COLO829 (cell line): ENCODE results near the gene CCDC137.

Source experiments
- DNase-seq: peaks from one replicate; pipeline ENCODE4 v3.0.0; 2012; ENCODE audit warnings: low spot score

The CCDC137 gene

GRCh38 chr17:81716674-81716996 is 50.1 kb downstream of the CCDC137 start:
- no peak for DNase-seq

GRCh38 chr17:81717049-81717765 is 50.7 kb downstream of the CCDC137 start:
- DNase-seq: no peak

- DNase-seq: no peak
These were observed 51.2 kb downstream of the CCDC137 start for GRCh38 chr17:81717766-81718089.

- no peak for DNase-seq
These were observed 53.1 kb downstream of the CCDC137 start for GRCh38 chr17:81719410-81720266.

- no peak for DNase-seq
These were observed 53.9 kb downstream of the CCDC137 start for GRCh38 chr17:81720267-81721071.

- DNase-seq: no peak
These were observed 55.9 kb downstream of the CCDC137 start for GRCh38 chr17:81722184-81723120.
